ENCODE measurements around the gene TOX3.

DNA sequence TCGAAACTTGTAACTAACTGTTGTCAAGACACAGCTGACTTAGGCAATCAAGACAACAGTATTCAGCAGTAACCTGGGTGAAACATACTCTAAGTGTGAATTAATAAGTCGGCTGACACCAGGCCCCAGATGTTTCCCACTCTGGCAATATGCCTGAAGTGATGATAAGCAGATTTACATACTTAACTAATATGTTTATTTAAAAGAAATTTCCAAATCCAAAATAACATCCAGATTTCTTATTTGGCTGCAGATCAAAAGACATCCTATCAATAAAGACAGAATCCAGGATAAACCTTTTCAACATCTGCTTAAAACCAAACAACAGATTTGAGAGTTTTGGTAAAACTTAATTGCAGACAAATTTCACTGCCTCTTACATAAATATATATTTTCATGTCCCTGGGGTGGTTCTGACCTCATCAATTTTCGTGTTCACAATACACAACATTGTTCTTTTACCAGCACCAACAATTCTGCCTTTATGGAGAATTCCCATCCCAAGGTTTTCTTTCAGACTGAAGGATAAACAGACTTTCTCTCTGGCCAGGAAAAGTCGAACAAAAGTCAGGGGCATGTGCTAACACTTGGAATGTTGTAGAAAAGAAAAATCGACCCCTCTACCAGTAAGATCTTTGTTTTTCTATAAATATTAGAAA, 45.1 kb upstream of the TOX3 start:
- no peak for TF ChIP-seq EZH2 (IDR thresholded peaks at IDR 0.05; ENCODE audit: insufficient read depth, poor library complexity, severe bottlenecking)
- no peak for TF ChIP-seq EZH2phosphoT487 (IDR thresholded peaks at IDR 0.05; ENCODE audit: insufficient read depth, low read depth)
